HG03135 (cell line): Measurements from ENCODE around the gene MYL6B.

Experiments
- ATAC-seq: cut with Tn5 transposase; IDR thresholded peaks from one replicate; pipeline ENCODE4 v1.9.1; 2021; ENCODE audit warnings: mild to moderate bottlenecking, moderate library complexity; ENCODE audit not compliant: unreplicated experiment

The MYL6B gene

DNA sequence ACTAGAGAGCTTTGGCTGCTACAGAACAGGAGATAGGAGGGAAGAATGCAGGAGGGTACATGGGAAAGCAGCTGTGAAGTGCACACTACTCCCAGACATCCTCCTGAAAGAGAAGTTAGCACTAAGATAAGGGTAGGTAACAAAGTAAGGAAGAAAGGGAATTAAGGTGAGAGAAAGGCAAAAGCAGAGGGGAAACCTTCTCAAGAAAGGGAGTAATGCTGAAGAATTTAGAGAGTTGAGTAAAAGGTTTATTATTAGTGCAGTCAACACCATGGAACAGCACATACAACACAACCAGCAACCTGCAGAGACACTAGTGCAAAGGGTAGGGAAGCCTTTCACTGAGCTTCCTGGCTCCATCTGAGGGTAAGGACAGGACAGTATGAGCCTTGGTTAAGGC, 51.9 kb downstream of the MYL6B start:
- ATAC-seq = no peak

DNA sequence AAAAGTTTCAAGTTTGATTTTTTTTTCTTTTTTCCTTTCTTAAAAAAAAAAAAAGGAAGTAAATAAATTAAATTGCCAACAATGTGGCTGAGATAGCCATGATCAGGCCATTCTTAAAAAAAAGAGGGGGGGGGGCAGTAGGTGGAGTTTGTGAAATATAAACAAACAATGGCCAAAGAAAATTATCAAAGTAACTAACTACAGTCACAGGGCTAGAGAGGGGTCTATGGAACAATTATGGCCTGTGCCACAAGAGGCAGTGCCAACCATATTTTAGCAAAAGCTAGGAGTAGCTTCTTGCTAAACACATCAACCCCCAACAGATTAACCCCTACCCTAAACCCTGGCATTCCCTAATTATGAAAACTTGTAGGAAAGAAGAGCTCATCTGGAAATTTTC, 53.1 kb downstream of the MYL6B start:
- no peak for ATAC-seq

DNA sequence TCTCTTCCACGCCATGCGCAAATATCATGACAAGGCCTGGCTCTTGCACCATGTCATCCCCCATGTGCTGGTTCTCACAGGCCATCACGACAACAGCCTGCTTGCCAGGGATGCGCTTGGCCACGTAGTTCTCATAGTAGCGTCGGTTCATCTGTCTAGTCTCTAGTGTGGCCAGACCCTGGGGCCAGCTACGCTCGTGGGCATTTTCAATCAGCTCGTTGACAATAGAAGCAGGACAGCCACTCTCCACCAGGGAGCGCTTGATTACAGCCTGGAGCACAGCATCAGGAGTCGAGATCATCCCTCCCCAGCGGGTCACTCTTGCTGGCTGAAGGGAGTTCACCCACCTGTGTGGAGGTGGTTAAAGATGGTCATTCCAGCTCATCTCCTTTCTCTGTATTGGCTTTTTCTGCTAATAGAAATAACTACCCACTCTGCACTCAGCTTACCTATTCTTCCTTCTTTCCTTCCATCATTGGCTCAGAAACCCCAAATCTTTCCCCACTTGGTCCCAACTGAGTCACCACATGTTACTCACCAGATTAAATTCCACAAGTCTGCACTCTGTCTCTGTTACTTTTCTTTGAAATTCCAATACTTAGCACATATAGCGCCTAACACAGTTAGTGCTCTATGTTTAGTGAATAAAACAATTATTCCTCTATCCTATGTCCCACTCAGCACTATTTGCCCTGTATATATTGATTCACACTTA, 54.2 kb downstream of the MYL6B start:
- ATAC-seq = no peak
